Aorta (tissue), 5 donors: ENCODE results near the gene PLOD3. TPM values are rescaled to one million over a fixed set of nuclear protein-coding genes. Genes with fewer than 3 reads are reported as not detected.
A peak's percentile ranks its signal among the peaks of the same experiment; 100 is the strongest.

Source experiments
- ATAC-seq: fragments of 200-7000 bp; cut with Tn5 transposase; one replicate; pipeline ENCODE4 v1.9.1; 2022; ENCODE audit warnings: moderate library complexity; ENCODE audit not compliant: low FRiP score
- DNase-seq, 2 donors: peaks; one replicate each; pipeline ENCODE4 v3.0.0-alpha.2; 2020
- H3K27ac ChIP-seq, 2 donors: one replicate each; pipeline ENCODE4 v1.5.1; 2013; ENCODE audit warnings: low read length in 2 of 2, mild to moderate bottlenecking in 2 of 2, moderate library complexity in 2 of 2, control low read depth in 1 of 2, inconsistent platforms in 1 of 2, low read depth in 1 of 2
- H3K27me3 ChIP-seq, 2 donors: one replicate each; pipeline ENCODE4 v1.6.1; 2013; ENCODE audit warnings: control low read depth in 1 of 2, low read length in 1 of 2, mild to moderate bottlenecking in 1 of 2, moderate library complexity in 1 of 2; ENCODE audit not compliant: insufficient read depth in 2 of 2, control insufficient read depth in 1 of 2
- H3K36me3 ChIP-seq, 2 donors: one replicate each; pipeline ENCODE4 v1.6.1; 2013; ENCODE audit warnings: control low read depth in 1 of 2, low read length in 1 of 2, mild to moderate bottlenecking in 1 of 2; ENCODE audit not compliant: insufficient read depth in 2 of 2, control insufficient read depth in 1 of 2
- H3K4me1 ChIP-seq, 2 donors: one replicate each; pipeline ENCODE4 v1.6.1; 2013; ENCODE audit warnings: low read length in 2 of 2, control low read depth in 1 of 2, mild to moderate bottlenecking in 1 of 2, moderate library complexity in 1 of 2; ENCODE audit not compliant: insufficient read depth in 2 of 2, control insufficient read depth in 1 of 2
- H3K4me3 ChIP-seq, 2 donors: one replicate each; pipeline ENCODE4 v1.5.1; 2013; ENCODE audit warnings: low read length in 2 of 2, control low read depth in 1 of 2, mild to moderate bottlenecking in 1 of 2
- H3K9me3 ChIP-seq: one replicate; pipeline ENCODE4 v1.6.1; 2013; ENCODE audit warnings: mild to moderate bottlenecking, low read length; ENCODE audit not compliant: control insufficient read depth
- WGBS, 2 donors: extraction: QIAGEN DNeasy Blood & Tissue Kit; methylation state at CpG; one replicate each; pipeline ENCODE4 v1.1.7; 2013; 5-methylcytosine and 5-hydroxymethylcytosine counted together
- intact Hi-C, 2 donors: fragments of 100-400 bp; cut with DNase I; formaldehyde crosslinking; loops; one replicate each; pipeline versions ENCODE4 v1.14.2 to v1.15.0; 2022
- polyA plus RNA-seq, 2 donors: library from polyadenylated mRNA; stranded (reverse); fragments of 200-250 nt; gene quantifications; one replicate each; pipeline ENCODE4 v1.2.3, GENCODE V29; 2013
- total RNA-seq, 2 donors: library from RNA; stranded (reverse); fragmentation: NEBNext Ultra II Directional; extraction: Animal tissue kit (Norgen Biotek cat#: 25700); gene quantifications; one replicate each; pipeline ENCODE4 v1.2.1, GENCODE V29; 2021
- donor health status: healthy with polysubstance abuse.
- donor health status: Bipolar disorder and iron deficiency.
- donor health status: DM: no; HTN: no; CAD: no.
- donor health status: DM: no; HTN: no; CAD: no.
- donor health status: DM: yes; HTN: yes; CAD: no.

The PLOD3 gene
- total and polyA plus RNA-seq, 4 donors, result 27.2 to 70.6 (median 50.1) TPM

- DNase-seq, result no peak
- Histone ChIP-seq H3K27ac (no peak overlapping the region), H3K9me3 (no peaks in the 10 kb centered on the region), H3K4me3 (peak overlapping the region; percentile 42 to 83), H3K4me1 (no peaks in the 10 kb centered on the region), H3K27me3 (no peaks in the 10 kb centered on the region), H3K36me3 (no peaks in the 10 kb centered on the region)
- WGBS, 2 donors, result 5% methylated on average over 26 of the region's 26 CpGs
- intact Hi-C loops, result no loop called here
- ATAC-seq, result no peak
These were observed 1.1 kb upstream of the PLOD3 start for GRCh38 chr7:101218236-101219125.

GRCh38 chr7:101216860-101217387 is 457 bp downstream of the PLOD3 start:
- no peaks in the 10 kb centered on the region for H3K4me1 ChIP-seq
- 1 to 3% methylated on average over 13 to 34 of the region's 34 CpGs for WGBS, 2 donors
- intact Hi-C loops, result loop anchor here in 1 of 2 donors (2.0 kb wide), 1 partner anchor 28 kb away; the partner anchor contains the start of gene FIS1
- no peak for ATAC-seq
- no peaks in the 10 kb centered on the region for H3K27me3 ChIP-seq
- peak overlapping the region; percentile 52 to 71 for H3K4me3 ChIP-seq
- H3K27ac ChIP-seq, result no peak overlapping the region
- no peaks in the 10 kb centered on the region for H3K9me3 ChIP-seq
- no peak for DNase-seq
- peaks cover 0 to 2% of the 10 kb centered on the region in 2 donors for H3K36me3 ChIP-seq

- 65 to 66% methylated on average over 31 of the region's 31 CpGs for WGBS, 2 donors
- Histone ChIP-seq H3K36me3 (peaks cover 0 to 3% of the 10 kb centered on the region in 2 donors), H3K4me1 (no peaks in the 10 kb centered on the region), H3K27me3 (no peaks in the 10 kb centered on the region), H3K4me3 (peak overlapping the region; percentile 52 to 71), H3K27ac (no peak overlapping the region), H3K9me3 (no peaks in the 10 kb centered on the region)
- ATAC-seq (no peak), DNase-seq (peak in 1 of 2 donors; percentile 69)
- intact Hi-C loops, result loop anchor here in 1 of 2 donors (2.0 kb wide), 1 partner anchor 29 kb away; the partner anchor contains the start of gene FIS1
These were observed 1.2 kb downstream of the PLOD3 start for GRCh38 chr7:101216001-101216859.

- WGBS, 2 donors, result 87 to 94% methylated on average over 8 of the region's 8 CpGs
- Histone ChIP-seq H3K27me3 (no peaks in the 10 kb centered on the region), H3K4me1 (no peaks in the 10 kb centered on the region), H3K27ac (no peak overlapping the region), H3K36me3 (peaks cover 0 to 7% of the 10 kb centered on the region in 2 donors), H3K9me3 (no peaks in the 10 kb centered on the region), H3K4me3 (no peak overlapping the region)
- intact Hi-C loops, result no loop called here
- DNase-seq (no peak), ATAC-seq (no peak)
These were observed 5.4 kb downstream of the PLOD3 start for GRCh38 chr7:101212014-101212413.

GRCh38 chr7:101211501-101211900 is 5.9 kb downstream of the PLOD3 start:
- Histone ChIP-seq H3K27me3 (no peaks in the 10 kb centered on the region), H3K4me3 (no peak overlapping the region), H3K27ac (no peak overlapping the region), H3K9me3 (no peaks in the 10 kb centered on the region), H3K36me3 (peaks cover 0 to 7% of the 10 kb centered on the region in 2 donors), H3K4me1 (no peaks in the 10 kb centered on the region)
- WGBS, 2 donors, result 95 to 97% methylated on average over 24 of the region's 24 CpGs
- no peak for ATAC-seq
- intact Hi-C loops, result no loop called here
- DNase-seq, result no peak

- Histone ChIP-seq H3K4me1 (no peaks in the 10 kb centered on the region), H3K9me3 (no peaks in the 10 kb centered on the region), H3K4me3 (no peak overlapping the region), H3K36me3 (peaks cover 0 to 7% of the 10 kb centered on the region in 2 donors), H3K27me3 (no peaks in the 10 kb centered on the region), H3K27ac (no peak overlapping the region)
- DNase-seq (no peak), ATAC-seq (no peak)
- WGBS, 2 donors, result 92 to 93% methylated on average over 19 of the region's 19 CpGs
- intact Hi-C loops, result no loop called here
These were observed 7.2 kb downstream of the PLOD3 start for GRCh38 chr7:101210143-101210542.

GRCh38 chr7:101208794-101209193 is 8.6 kb downstream of the PLOD3 start:
- H3K27ac ChIP-seq, result no peak overlapping the region
- H3K9me3 ChIP-seq, result no peaks in the 10 kb centered on the region
- no peak for ATAC-seq
- H3K4me3 ChIP-seq, result no peak overlapping the region
- no peaks in the 10 kb centered on the region for H3K27me3 ChIP-seq
- intact Hi-C loops, result no loop called here
- H3K36me3 ChIP-seq, result peaks cover 0 to 7% of the 10 kb centered on the region in 2 donors
- no peak for DNase-seq
- WGBS, 2 donors, result 88 to 92% methylated on average over 14 of the region's 14 CpGs
- no peaks in the 10 kb centered on the region for H3K4me1 ChIP-seq

- intact Hi-C loops, result no loop called here
- peak; percentile 20 for ATAC-seq
- Histone ChIP-seq H3K4me3 (no peak overlapping the region), H3K9me3 (no peaks in the 10 kb centered on the region), H3K36me3 (peaks cover 0 to 7% of the 10 kb centered on the region in 2 donors), H3K27me3 (no peaks in the 10 kb centered on the region), H3K27ac (no peak overlapping the region), H3K4me1 (no peaks in the 10 kb centered on the region)
- WGBS, 2 donors, result 88 to 91% methylated on average over 13 to 17 of the region's 17 CpGs
- no peak for DNase-seq
These were observed 9.9 kb downstream of the PLOD3 start for GRCh38 chr7:101207459-101207858.
